A673 (cell line): ENCODE data around the gene ZNHIT1. TPM values are rescaled to one million over a fixed set of nuclear protein-coding genes. Genes with fewer than 3 reads are reported as not detected.
"Not testable (repeated sequence)": the region's sequence is repeated elsewhere in the genome, so short reads cannot be mapped to it uniquely, and the experiment has no call there.

Experiments used
- BruUV-seq: library from RNA; stranded (reverse); fragments of 400-500 nt; replicated peaks from 2 replicates; lab custom pipeline; 2021; lab: Mats Ljungman, UMichigan
- CTCF ChIA-PET: fragments of 300-600 bp; sonication (Branson Sonifier 250); formaldehyde crosslinking; loops from one replicate; lab custom pipeline; 2022; ENCODE audit warnings: antibody characterized with exemption; lab: Charles Lee
- POLR2A ChIA-PET: fragments of 300-600 bp; sonication (Branson Sonifier 250); formaldehyde crosslinking; loops from one replicate; lab custom pipeline; 2022; ENCODE audit warnings: antibody characterized with exemption; ENCODE audit not compliant: low non-redundant PET; lab: Charles Lee
- DNase-seq: peaks from one replicate; pipeline ENCODE4 v3.0.0-alpha.2; 2015; ENCODE audit warnings: low spot score
- H3K27ac ChIP-seq: fragments of 200-600 bp; sonication (generic); 2 replicates; pipeline ENCODE4 v1.5.1; 2016; ENCODE audit warnings: mixed run types, low read depth, mild to moderate bottlenecking, mixed read lengths, antibody characterized with exemption, low read length; ENCODE audit not compliant: poor library complexity, severe bottlenecking
- H3K27me3 ChIP-seq: fragments of 200-600 bp; sonication (generic); replicated peaks from 2 replicates; pipeline ENCODE4 v1.6.1; 2017; ENCODE audit warnings: mixed run types, low read depth, mild to moderate bottlenecking, mixed read lengths, antibody characterized with exemption, low read length; ENCODE audit not compliant: insufficient read depth, poor library complexity
- H3K36me3 ChIP-seq: fragments of 200-600 bp; sonication (generic); 2 replicates; pipeline ENCODE4 v1.6.1; 2016; ENCODE audit warnings: mixed run types, mild to moderate bottlenecking, mixed read lengths, antibody characterized with exemption, low read length; ENCODE audit not compliant: insufficient read depth, poor library complexity, severe bottlenecking
- H3K4me1 ChIP-seq: fragments of 200-600 bp; sonication (generic); 2 replicates; pipeline ENCODE4 v1.6.1; 2017; ENCODE audit warnings: mixed run types, mild to moderate bottlenecking, mixed read lengths, antibody characterized with exemption, low read length; ENCODE audit not compliant: insufficient read depth, poor library complexity, severe bottlenecking
- H3K4me3 ChIP-seq: fragments of 200-600 bp; sonication (generic); 2 replicates; pipeline ENCODE4 v1.5.1; 2016; ENCODE audit warnings: low read depth, mixed run types, mild to moderate bottlenecking, mixed read lengths, low read length; ENCODE audit not compliant: poor library complexity, severe bottlenecking
- H3K9me3 ChIP-seq: fragments of 200-600 bp; sonication (generic); 2 replicates; pipeline ENCODE4 v1.6.1; 2016; ENCODE audit warnings: mixed run types, low read depth, mild to moderate bottlenecking, mixed read lengths, antibody characterized with exemption, low read length; ENCODE audit not compliant: poor library complexity, severe bottlenecking
- EZH2 ChIP-seq: fragments of 200-600 bp; sonication (generic); IDR thresholded peaks from 2 replicates; pipeline ENCODE4 v1.6.1; 2017; ENCODE audit warnings: borderline replicate concordance, low read depth, mild to moderate bottlenecking, mixed read lengths, antibody characterized with exemption, low read length; ENCODE audit not compliant: poor library complexity, severe bottlenecking
- intact Hi-C: fragments of 100-400 bp; cut with micrococcal nuclease; formaldehyde crosslinking; loops from one replicate; pipeline ENCODE4 v1.10.0; 2022; ENCODE audit not compliant: unreplicated experiment
- total RNA-seq: library from RNA; stranded (reverse); gene quantifications from 2 replicates; pipeline ENCODE4 v1.2.3, GENCODE V29; 2021
- TF ChIP-seq, protein P1 (sequence below): fragments of 300-800, 200-600 bp; sonication (generic); conservative IDR thresholded peaks from 2 replicates; pipeline ENCODE4 v1.5.1; 2017; ENCODE audit warnings: low read depth, mild to moderate bottlenecking, antibody characterized with exemption, low read length, moderate library complexity, mixed read lengths

The ZNHIT1 gene
- total RNA-seq, 1 experiment from 2014 or later: 65.1 TPM

GRCh38 chr7:101255796-101256195 is 37.8 kb downstream of the ZNHIT1 start:
- no peak overlapping the region for H3K27ac ChIP-seq
- no peaks in the 10 kb centered on the region for H3K27me3 ChIP-seq
- intact Hi-C loops: no loop called here
- DNase-seq: no peak
- BruUV-seq: no TSS peak
- no peak for TF ChIP-seq EZH2
- TF ChIP-seq, protein P1, sequence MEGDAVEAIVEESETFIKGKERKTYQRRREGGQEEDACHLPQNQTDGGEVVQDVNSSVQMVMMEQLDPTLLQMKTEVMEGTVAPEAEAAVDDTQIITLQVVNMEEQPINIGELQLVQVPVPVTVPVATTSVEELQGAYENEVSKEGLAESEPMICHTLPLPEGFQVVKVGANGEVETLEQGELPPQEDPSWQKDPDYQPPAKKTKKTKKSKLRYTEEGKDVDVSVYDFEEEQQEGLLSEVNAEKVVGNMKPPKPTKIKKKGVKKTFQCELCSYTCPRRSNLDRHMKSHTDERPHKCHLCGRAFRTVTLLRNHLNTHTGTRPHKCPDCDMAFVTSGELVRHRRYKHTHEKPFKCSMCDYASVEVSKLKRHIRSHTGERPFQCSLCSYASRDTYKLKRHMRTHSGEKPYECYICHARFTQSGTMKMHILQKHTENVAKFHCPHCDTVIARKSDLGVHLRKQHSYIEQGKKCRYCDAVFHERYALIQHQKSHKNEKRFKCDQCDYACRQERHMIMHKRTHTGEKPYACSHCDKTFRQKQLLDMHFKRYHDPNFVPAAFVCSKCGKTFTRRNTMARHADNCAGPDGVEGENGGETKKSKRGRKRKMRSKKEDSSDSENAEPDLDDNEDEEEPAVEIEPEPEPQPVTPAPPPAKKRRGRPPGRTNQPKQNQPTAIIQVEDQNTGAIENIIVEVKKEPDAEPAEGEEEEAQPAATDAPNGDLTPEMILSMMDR: no peak
- ChIA-PET CTCF (interaction anchor here (1.7 kb wide), 1 partner anchor 27 kb away, joined by 7 read pairs; no protein-coding TSS in a partner anchor), POLR2A (no interaction called here)
- H3K9me3 ChIP-seq: no peaks in the 10 kb centered on the region
- H3K4me3 ChIP-seq: no peak overlapping the region
- no peaks in the 10 kb centered on the region for H3K4me1 ChIP-seq
- no peaks in the 10 kb centered on the region for H3K36me3 ChIP-seq

DNA sequence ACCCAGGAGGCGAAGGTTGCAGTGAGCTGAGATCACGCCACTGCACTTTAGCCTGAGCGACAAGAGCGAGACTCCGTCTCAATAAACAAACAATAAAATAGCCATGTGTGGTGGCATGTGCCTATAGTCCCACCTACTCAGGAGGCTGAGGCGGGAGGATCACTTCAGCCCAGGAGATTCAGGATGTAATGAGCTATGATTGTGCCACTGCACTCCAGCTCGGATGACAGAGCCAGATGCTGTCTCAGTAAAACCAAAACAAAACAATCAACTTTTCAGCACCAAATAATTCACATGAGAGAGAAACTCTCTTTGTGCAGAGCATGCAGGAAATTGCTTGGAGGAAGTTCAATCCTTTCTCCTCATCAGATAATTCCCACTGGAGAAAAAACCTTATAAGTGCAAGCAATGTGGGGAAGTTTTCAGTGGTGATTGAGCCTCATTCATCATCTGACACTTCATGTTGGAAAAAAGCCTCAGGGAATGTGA is 40.3 kb downstream of the ZNHIT1 start:
- no peak overlapping the region for H3K27ac ChIP-seq
- no peak for TF ChIP-seq EZH2
- TF ChIP-seq, protein P1: no peak
- no peak overlapping the region for H3K4me3 ChIP-seq
- DNase-seq: no peak
- POLR2A ChIA-PET: no interaction called here
- no TSS peak for BruUV-seq
- intact Hi-C loops: no loop called here
- H3K4me1 ChIP-seq: no peaks in the 10 kb centered on the region
- no peaks in the 10 kb centered on the region for H3K9me3 ChIP-seq
- CTCF ChIA-PET: interaction anchor here (0.7 kb wide), 1 partner anchor 17 kb away, joined by 3 read pairs; no protein-coding TSS in a partner anchor
- no peaks in the 10 kb centered on the region for H3K27me3 ChIP-seq
- no peaks in the 10 kb centered on the region for H3K36me3 ChIP-seq

DNA sequence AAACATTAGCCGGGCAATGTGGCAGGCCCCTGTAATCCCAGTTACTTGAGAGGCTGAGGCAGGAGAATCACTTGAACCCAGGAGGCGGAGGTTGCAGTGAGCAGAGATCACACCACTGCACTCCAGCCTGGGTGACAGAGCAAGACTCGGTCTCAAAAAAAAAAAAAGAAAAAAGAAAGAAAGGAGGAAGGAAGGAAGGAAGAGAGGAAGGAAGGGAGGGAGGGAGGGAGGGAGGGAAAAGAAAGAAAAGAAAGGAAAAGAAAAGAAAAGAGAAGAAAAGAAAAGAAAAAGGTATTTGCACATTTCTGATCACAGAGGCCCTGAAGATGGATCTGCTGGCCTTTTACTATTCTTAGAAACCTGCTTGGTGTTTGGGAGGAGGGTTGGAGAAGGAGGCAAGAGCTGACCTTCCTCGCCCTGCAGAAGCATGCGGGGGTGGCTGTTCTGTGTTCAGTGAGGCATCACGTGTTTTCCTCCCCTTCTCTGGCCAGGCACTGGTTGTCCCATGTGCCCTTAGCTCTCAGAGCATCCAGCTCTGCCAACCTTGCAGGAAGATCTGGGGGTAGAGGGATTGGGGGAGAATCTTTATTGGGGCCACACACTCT is 46.2 kb downstream of the ZNHIT1 start:
- BruUV-seq, DNase-seq, H3K4me3 ChIP-seq, POLR2A ChIA-PET, H3K9me3 ChIP-seq, H3K36me3 ChIP-seq, H3K27me3 ChIP-seq, H3K4me1 ChIP-seq, CTCF ChIA-PET, H3K27ac ChIP-seq, intact Hi-C loops: not testable (repeated sequence)
